ENCODE results near the gene TAGLN.
A peak's percentile ranks its signal among the peaks of the same experiment; 100 is the strongest.

TAGLN gene

DNA sequence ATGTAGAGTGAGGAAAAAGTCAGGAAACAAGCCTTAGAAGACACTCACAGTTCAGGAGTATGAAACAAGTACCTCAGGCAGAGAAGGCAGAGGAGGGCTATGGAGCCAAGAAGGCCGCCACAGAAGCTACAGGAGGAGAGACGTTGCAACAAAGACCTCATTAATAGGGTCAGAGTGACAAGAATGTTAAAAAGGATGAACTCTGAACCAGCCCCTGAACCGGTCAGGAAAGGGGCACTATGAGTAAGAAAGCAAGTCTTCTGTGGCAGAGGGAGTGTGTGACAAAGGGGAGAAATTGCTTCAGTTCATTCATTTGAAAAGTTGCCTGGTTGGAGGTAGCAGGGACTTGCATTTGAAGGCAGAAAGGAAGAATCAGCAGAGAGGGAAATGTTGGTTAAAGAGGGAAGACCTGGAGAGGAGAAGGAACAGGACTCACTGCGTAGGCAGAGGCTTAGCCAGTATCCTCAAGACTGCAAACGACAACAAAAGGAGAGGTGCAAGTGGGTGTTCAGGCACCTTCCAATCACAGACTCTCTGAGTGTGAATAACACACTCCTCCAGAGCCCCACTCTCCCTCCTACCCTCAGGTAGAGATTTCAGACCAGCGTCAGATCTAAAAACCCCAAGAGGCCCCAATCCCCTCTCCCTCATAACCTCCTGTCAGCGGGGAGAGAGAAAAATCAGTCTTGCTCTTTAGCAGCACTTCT is 15.4 kb downstream of the TAGLN start:
- no peak for DNase-seq (ENCODE audit: low spot score)

DNA sequence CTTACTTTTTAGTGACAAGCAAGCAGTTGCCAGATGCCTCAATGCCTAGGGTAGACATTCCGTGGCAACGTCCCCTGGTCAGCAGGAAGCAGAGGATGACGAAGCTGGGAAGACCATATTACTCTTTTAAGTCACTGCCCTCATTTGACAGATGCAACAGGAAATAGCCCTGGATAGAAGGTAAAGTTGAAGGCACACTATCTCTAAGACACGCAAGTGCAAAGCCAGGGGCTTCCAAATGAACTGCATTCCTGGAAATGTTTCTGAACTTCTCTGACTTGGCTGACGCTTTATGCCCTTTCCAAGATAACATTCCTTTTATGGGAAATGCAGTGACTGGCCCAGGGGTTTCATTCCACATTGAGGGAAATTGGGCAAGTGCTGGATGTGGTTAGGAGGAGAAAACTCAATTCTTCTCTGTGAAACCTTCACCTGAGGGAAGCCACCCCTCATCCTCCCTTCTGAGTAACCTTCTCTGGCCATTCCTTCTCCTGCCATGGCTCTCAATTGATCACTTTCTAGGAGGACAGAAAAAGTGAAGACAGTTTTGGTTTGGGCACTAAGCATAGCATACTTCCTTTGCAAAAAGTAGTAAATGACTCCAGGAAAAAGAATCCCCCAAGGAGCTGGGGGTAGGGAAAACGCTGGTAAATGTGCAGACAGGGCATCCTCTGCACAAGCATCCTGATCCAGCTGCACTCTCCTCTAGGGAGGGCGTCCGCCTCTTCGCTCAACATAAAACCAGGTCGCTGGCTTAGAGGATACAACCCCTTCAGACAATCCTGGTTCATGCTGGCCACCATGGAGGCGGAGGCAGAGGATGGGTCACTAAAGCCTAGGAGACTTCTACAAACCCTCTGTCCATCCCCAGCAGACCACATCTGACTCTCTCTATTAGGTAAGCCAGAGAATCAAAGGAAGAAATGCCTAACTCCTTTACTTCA is 18.2 kb downstream of the TAGLN start:
- no peak for DNase-seq (ENCODE audit: low spot score)

DNA sequence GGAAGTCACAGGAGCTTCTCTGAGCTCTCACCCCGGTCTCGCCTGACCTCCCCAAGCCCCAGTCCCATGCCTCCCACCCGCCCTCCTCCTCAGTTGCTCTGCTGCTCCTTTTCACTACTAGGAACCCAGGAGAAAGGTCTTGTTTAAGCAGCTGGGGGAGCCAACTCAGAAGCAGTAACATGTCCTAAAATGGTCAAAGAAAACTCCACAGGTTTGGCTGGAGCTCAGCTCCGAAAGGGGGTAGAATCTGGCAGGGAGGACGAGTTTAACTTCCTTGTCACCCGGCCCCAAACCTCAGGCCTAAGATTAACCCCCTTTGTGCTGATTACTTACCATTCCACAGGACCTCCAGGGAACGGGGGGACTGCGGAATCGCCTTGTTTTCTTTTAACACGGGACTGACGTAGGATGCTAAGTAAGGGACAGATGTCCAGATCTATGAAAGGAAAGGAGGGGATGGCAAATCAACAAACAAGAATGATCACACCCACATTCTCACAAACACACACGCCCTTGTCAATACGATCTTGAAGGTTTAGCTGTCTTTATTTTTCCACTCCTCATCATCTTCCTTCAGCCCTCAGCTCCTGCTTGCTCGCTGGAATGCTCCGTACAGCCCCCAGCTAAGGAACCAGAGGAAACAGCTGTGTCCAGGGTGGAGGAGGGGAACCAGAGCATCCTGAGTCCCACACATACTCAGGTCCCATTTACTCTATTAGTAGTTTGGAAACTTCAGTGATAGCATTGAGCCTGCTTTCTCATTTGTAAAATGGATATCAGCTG is 19.2 kb downstream of the TAGLN start:
- no peak for DNase-seq (ENCODE audit: low spot score)

DNA sequence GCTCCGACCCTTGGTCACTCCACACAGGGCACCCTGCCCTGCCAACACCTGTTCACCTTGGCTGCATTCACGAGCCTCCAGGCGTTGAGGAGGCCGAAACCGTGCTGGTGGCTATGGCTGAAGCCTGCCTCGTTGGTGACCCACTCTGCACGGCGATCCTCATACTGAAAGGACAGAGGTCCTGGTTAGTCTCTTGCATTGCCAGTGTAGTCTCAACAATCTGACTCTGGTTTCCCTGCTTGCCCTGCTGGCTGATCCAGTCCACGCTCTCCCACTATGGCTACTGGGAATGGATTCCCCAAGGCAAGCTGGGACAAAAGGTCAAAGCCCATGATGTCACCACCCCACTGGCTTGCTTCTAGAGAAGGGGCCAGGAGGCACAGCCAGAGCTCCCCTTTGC is 19.8 kb downstream of the TAGLN start:
- DNase-seq (ENCODE audit: low spot score), result no peak

DNA sequence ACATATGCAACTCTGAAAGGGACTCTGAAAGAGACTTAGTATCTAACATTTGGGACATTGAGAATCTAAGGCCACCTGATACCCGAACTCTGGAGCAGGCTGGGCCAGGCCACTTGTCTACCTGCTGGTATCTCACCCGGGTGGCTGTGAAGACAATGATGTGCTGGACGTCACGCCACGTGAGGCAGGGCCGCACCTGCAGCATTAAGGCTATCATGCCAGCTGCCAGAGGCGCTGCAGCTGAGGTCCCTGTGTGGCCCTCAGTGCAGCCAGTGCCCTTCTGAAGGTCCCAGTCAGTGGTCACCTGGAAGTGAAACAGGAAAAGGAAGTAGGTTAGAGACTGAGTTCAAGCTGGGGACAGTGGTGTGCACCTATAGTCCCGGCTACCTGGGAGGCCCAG is 20.3 kb downstream of the TAGLN start:
- DNase-seq (ENCODE audit: low spot score), result no peak

DNA sequence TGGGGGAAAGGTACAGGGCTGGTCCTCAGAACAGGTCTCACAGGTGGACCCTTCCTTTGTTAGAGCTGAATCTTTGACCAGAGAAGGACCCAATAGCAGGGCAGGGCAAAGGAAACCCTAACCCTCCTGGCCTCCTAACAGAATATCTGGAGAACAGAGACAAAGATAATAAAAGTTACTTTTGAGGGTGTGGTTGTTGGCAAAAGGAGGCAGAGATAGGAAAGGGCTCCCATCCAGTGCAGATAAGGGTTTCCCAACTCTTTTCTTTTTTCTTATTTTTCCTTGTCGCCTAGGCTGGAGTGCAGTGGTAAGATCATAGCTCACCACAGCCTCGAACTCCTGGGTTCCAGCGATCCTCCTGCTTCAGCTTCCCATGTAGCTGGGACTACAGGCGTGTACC is 20.8 kb downstream of the TAGLN start:
- DNase-seq (ENCODE audit: low spot score), result no peak

DNA sequence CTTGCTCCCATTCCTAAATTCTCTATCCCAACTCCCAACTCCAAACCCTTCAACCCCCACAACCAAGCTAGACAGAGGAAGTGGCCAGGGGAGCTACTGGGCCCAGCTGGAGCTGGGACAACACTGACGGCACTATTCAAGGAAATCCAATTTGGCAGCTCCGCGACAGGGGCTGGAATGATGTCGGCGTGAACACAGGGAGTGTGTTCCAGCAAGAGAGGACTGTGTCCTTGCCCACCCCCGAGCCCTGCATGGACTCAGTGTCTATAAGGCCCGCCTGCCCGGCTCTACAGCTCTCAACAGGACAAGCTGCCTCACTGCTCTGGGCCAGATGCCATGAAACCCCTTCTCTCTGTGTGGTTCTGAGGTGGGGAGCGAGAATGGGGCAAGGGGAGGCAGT is 21.4 kb downstream of the TAGLN start:
- DNase-seq (ENCODE audit: low spot score), result no peak

DNA sequence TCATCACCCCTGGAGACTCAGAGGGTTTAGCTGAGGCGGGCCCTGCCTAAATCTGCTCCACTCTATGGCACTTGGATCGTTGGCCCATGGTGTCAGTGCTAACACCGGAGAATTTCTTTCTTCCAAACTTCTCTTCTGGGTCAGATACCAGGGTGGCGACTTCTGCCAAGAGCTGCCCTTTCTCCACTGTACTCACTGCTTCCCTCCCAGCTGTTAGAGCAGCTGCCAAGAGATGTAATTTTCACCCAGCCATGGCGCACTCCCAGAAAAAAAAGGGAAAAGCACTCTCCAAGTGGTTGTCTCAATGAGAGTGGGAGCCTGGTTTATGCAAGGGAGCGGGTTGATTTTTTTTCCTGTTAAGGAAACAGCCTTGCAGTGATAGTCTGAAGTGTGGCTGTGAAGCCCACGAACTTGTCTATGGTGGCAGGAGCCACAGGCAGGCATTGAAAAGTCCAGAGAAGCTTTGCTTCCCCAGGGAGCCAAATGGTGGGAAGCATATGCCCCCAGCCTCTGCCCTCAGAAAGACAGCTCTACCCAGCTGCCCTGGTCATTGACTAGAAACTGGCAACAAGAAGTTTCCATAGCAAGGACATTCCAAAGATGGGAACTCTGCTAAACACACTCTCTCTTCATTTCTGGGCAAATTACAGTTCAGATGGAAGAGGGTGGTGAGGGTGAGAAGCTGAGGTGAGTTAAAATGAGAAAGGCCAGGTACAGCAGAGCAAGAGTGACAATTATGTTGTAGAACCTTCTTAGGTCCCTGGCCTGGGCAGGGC is 22.0 kb downstream of the TAGLN start:
- no peak for DNase-seq (ENCODE audit: low spot score)

DNA sequence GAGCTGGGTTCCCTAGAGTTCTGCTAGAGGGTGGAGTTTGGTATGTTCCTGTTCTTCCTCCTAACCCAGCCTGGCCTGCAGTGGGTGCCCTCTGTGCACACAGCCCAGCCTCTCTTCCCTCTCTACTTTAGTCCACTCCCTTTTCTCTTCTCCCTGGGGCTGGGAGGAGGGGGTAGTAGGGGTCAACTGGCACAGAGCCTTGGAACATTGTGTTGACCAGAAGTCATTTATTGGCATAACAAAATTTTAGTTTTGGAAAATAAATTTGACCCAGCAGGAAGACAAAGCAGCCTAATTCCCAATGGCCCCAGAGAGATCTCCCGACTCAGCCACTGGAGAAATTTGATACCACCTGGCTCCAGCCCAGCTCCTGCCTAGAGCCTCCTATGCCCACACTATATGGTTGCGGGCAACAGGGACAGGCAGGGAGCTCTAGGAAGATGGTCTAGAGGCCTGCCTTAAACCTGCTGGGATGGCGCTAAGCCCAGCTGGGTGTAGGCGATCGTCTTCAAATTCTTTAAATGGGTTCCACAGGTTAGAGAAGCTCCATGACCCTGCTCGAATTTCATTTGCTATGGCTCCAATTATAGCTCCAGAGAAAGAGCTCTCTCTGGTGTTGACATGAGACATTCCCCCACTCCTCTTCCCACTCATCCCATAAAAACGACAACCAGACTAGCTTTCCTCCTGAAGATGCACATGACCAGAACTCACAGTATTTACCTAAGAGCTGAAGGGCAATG is 22.8 kb downstream of the TAGLN start:
- DNase-seq (ENCODE audit: low spot score), result no peak

DNA sequence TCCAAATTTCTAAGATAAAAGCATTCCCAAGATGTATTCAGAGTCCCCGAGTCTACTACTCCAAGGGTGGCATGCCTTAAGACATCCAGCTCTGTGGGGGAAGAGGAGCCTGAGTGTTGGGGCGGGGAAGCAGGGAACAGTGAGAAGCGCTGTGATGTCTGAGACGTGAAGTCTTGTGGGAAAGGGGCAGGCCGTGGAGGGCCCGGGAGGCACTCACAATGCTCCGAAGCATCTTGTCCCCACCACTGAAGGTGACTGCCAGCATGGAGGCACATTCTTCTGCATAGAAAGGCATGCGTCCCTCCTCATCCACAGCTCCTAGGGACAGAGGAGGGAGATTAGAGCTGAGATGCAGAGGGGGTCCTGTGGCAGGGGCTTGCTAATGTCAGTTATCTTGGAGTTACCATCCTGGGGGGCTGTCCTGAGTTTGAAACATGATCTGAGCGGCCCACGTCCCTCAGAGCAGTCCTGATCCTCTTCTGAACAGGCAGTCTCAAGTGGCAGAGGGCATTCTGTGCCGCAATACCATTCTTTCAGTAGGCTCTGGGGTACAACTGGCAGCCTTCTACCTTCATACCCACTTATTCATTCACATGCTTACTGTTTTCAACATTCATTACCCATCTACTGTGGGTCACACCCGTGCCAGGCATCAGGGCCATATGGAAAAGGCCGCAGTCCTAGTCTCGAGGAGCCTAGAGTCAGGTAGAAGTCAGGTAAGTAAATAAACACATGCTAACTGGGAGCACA is 24.0 kb downstream of the TAGLN start:
- no peak for DNase-seq (ENCODE audit: low spot score)

DNA sequence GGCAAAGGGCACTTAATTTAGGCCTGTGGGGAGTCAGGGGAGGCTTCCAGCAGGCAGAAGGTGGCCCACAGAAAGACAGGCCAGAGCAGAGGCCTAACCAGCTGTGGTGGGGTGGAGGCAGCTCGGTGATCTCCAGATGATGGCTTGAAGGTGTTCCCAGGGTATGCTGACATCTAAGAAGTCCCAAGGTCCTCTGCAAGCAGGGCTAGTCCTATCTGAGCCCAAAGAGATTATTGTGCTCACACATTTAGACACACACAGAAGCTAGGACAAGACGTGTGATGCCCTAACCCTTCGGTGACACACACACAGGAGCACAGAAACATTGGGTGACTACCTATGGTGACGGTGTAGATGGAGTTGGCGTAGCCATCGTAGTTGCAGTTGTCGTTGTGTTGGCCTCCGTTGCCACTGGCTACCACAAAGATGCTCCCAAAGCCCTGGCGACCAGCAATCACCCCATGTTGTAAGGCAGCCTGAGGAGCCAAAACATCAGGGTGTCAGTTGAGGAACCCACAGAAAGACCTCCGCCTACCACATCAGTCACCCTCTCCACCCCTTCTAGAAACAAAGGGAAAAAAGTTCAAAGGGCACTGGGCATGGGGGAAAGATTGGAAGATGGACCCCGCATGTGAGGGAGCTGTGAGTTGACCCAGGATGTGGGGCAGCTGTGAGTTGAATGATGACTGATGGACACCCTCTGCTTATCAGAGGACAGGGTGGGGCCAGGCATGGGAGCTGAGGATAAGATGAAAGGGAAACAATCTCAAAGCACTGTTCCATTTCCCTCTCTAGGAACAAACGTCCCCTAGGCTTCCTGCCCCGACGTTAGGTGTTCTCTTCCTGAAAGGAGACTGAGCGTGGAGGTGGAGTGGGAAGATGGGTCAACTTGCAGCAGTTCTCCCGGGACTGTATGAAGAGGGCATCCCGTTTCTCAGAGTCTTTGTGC is 24.8 kb downstream of the TAGLN start:
- no peak for DNase-seq (ENCODE audit: low spot score)

DNA sequence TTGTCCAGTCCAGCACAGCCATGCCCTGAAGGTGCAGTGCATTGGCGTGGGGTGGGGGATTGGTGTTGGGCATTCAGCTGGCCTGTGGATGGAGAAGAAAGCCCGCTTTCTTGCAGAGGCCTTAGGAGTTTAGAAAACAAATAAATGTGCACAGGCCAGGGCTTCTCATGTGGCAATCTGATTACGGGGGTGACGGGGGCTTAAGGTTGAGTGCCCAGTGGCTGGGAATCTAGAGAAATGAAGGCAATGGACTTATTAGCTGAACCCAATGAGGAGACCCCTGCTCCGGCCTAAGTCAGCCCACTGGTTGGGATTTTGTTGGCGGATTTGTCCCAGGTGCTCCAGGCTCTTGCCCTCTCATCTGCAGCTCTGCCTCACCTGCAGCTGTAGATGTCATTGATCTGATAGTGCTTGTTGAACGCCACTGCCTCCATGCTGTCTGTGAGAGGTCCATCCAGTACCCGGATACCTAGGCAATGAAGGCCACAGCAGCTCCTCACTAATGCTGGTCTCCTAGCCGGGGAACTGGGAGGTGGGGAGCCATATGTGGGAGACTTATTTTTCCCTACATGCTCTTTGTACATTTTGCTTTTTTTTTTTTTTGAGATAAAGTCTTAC is 26.5 kb downstream of the TAGLN start:
- no peak for DNase-seq (ENCODE audit: low spot score)

DNA sequence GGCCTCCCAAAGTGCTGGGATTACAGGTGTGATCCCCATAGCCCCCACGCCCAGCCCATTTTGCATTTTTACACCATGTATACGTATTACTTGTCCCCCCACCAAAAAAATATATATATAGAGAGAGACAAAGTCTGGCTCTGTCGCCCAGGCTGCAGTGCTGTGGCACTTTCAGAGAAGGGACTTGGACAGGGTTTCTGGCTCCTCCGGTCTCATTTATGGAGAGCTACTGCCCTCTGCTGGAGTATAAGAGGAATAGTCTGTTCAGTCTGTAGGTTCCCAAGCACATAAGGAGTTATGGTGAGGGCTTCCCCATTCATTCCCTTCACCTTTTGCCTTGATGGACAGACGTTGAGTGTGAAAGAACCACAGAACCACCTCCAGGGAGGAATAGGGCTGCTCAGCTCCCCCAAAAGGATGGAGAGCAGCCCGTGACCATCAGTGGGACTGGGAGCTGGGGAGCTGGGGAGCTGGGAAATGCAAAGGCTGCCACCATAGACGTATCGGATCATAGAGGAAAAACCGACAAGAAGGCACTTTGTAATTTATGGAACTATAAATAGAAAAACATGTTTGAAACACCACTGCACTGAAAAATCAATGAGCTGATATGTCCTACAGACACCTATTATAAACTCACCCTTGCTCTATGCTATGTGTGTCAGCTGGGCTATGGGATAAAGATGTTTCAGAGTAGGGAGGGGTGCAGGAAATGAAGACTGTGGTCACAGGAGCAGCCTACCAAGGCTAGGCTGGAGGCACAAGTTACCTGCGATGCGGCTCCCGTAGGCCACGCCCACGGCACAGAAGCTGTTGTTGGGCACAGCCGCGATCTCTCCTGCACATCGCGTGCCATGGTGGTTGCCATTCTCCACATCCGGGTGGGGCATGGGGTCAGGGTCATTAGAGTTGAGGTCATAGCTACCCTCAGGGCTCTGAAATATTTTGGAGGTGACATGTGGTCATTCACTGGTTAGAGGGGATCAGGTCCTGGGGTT is 27.5 kb downstream of the TAGLN start:
- peak; percentile 91 for DNase-seq (ENCODE audit: low spot score)

DNA sequence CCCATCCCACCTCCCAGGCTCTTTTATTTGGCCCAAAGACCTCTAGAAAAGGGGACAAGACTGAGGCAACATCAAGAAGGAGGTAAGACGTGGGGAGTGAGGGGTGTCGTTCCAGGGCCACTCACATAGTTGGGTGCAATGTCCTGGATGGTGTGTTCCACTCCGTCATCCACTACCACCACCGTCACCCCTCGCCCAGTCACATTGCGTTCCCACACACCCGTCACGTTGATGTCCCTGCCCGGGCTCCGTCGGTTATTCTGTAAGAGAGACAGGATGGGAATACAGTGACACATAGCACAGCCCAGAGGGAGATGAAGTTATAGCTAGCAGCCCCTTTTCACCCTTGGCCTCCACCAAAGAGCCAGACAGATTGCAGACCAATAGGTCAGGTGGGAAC is 28.9 kb downstream of the TAGLN start:
- no peak for DNase-seq (ENCODE audit: low spot score)

DNA sequence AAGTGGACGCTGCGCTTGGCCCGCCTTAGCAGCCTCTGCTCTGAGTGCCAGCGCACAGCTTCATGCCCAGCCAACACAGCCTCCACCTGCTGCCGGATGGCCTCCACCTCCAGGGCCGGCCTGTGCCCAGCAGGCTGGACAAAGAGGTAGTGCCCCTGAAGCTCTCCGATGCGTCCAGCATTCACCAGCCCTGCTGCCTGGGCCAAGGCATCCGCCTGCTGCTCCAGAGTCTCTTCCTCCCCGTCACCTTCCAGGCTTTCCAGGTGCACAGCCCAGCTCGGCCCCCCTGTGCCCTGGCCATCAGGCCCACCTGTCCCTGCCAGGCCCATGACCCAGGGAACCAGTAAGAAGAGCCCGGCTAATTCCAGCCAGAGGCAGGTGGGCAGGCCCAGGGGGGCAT is 30.2 kb downstream of the TAGLN start:
- no peak for DNase-seq (ENCODE audit: low spot score)

DNA sequence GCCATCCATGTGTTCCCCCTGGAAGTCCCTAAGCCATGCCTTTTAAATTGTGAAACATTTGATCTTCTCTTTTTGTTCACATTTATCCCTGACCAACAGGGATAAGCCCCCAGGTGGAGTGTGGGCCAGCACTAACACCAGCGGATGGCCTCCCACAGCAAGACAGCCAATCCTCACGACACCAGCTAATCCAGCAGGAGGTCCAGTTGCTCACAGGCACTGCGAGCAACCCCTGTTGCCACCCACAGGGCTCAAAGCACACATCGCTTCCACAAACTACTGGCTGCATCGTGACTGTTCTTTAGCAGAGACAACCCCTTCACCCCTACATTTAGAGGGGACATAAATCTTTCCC is 30.7 kb downstream of the TAGLN start:
- no peak for DNase-seq (ENCODE audit: low spot score)

DNA sequence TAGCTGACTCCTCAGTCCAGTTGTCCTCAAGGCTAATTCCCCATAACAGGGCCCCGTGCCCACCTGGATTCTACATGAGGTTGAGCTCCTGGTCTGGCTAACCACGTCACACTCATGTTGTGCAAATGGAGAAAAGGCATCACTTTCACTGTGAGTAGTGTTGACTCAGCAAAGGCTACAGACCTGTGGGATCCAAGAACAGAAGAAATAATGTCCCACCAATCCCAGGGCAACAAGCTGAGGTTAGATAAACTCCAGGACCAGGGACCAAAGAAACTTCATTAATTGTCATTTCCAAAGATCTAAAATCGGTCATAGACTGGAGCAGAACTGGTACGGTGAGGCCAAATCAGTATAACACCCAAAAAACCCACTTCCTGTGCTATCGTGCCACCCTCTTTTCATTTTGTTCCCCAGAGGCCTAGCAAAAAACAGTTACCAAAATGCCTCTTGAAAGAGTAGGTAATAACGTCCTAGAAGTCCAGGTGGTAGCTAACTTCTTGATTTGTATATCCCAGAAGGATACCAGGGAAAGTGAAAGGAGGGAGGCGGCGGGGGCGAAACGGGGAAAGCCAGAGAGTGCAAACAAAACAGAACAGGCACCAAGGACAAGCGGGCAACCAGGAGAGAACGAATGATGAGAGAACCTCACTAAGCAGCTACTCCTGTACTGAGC is 31.3 kb downstream of the TAGLN start:
- no peak for DNase-seq (ENCODE audit: low spot score)

All from cerebellar cortex (tissue), 1 donor.